HEK293 (cell line): ENCODE measurements around the gene NFE2L2.

Experiments
- CTCF ChIA-PET: fragments of 350-600 bp; formaldehyde crosslinking; extraction: SDS; loops from one replicate; lab custom pipeline; 2021; ENCODE audit warnings: antibody characterized with exemption; lab: Yijun Ruan, JAX
- POLR2A ChIA-PET: fragments of 300-600 bp; formaldehyde crosslinking; extraction: SDS; loops from one replicate; lab custom pipeline; 2020; ENCODE audit warnings: antibody characterized with exemption, inconsistent platforms; lab: Yijun Ruan, JAX
- H3K27ac ChIP-seq: fragments of 200-500 bp; sonication (Bioruptor generic); 2 replicates; pipeline ENCODE4 v1.5.1; 2014; ENCODE audit warnings: low read depth, low read length, control low read depth, inconsistent platforms; ENCODE audit errors: extremely low read depth
- H3K36me3 ChIP-seq, 2 experiments: fragments of 200-500 bp in 1 of 2; sonication (Bioruptor generic) in 1 of 2; 1 replicate in 1 of 2; 2 replicates in 1 of 2; pipeline ENCODE4 v1.5.1; 2014 to 2017; ENCODE audit warnings: inconsistent platforms in 2 of 2, low read length in 2 of 2; ENCODE audit not compliant: control insufficient read depth in 2 of 2, insufficient read depth in 1 of 2
- H3K4me1 ChIP-seq: fragments of 200-500 bp; sonication (Bioruptor generic); 2 replicates; pipeline ENCODE4 v1.5.1; 2014; ENCODE audit warnings: mild to moderate bottlenecking, low read length, inconsistent platforms; ENCODE audit not compliant: control insufficient read depth, insufficient read depth
- H3K4me3 ChIP-seq: 2 replicates; pipeline ENCODE4 v1.5.1; 2011; ENCODE audit warnings: low read depth, mild to moderate bottlenecking, control low read depth, low read length, moderate library complexity
- H3K9me3 ChIP-seq: fragments of 200-500 bp; sonication (Bioruptor generic); 2 replicates; pipeline ENCODE4 v1.5.1; 2014; ENCODE audit warnings: low read depth, low read length, inconsistent platforms; ENCODE audit not compliant: control insufficient read depth, insufficient read depth
- BCL11B ChIP-seq: fragments of 450-650 bp; formaldehyde crosslinking; IDR thresholded peaks from 2 replicates; pipeline ENCODE4 v1.5.1; 2016; ENCODE audit warnings: low read depth, missing biosample characterization, missing genetic modification characterization
- GLIS1 ChIP-seq: fragments of 450-650 bp; formaldehyde crosslinking; IDR thresholded peaks from 2 replicates; pipeline ENCODE4 v1.5.1; 2016; ENCODE audit warnings: missing biosample characterization, missing genetic modification characterization
- HIC1 ChIP-seq: fragments of 450-650 bp; formaldehyde crosslinking; IDR thresholded peaks from 2 replicates; pipeline ENCODE4 v1.5.1; 2016; ENCODE audit warnings: missing biosample characterization, missing genetic modification characterization
- TCF7L2 ChIP-seq: IDR thresholded peaks from 2 replicates; pipeline ENCODE4 v1.6.1; 2011; ENCODE audit warnings: low read depth, mild to moderate bottlenecking, inconsistent platforms, low read length, moderate library complexity, borderline replicate concordance
- ZBTB10 ChIP-seq: fragments of 450-650 bp; formaldehyde crosslinking; IDR thresholded peaks from 2 replicates; pipeline ENCODE4 v1.5.1; 2016; ENCODE audit warnings: missing biosample characterization, missing genetic modification characterization
- ZBTB48 ChIP-seq: fragments of 450-650 bp; formaldehyde crosslinking; IDR thresholded peaks from 2 replicates; pipeline ENCODE4 v1.5.1; 2016; ENCODE audit warnings: missing biosample characterization, missing genetic modification characterization
- ZBTB8A ChIP-seq: fragments of 450-650 bp; formaldehyde crosslinking; IDR thresholded peaks from 2 replicates; pipeline ENCODE4 v1.5.1; 2016; ENCODE audit warnings: missing biosample characterization, missing genetic modification characterization
- ZIC2 ChIP-seq: fragments of 450-650 bp; formaldehyde crosslinking; IDR thresholded peaks from 2 replicates; pipeline ENCODE4 v1.5.1; 2016; ENCODE audit warnings: missing biosample characterization, missing genetic modification characterization
- ZNF10 ChIP-seq: fragments of 450-650 bp; formaldehyde crosslinking; IDR thresholded peaks from 2 replicates; pipeline ENCODE4 v1.5.1; 2017; ENCODE audit warnings: missing biosample characterization, missing genetic modification characterization
- ZNF121 ChIP-seq: fragments of 450-650 bp; formaldehyde crosslinking; IDR thresholded peaks from 2 replicates; pipeline ENCODE4 v1.5.1; 2016; ENCODE audit warnings: missing biosample characterization, missing genetic modification characterization
- ZNF211 ChIP-seq: fragments of 450-650 bp; formaldehyde crosslinking; IDR thresholded peaks from 2 replicates; pipeline ENCODE4 v1.5.1; 2016; ENCODE audit warnings: low read depth, missing biosample characterization, missing genetic modification characterization
- ZNF223 ChIP-seq: fragments of 450-650 bp; formaldehyde crosslinking; IDR thresholded peaks from 2 replicates; pipeline ENCODE4 v1.5.1; 2016; ENCODE audit warnings: missing biosample characterization, missing genetic modification characterization
- ZNF280C ChIP-seq: fragments of 450-650 bp; formaldehyde crosslinking; IDR thresholded peaks from 2 replicates; pipeline ENCODE4 v1.5.1; 2016; ENCODE audit warnings: missing biosample characterization, missing genetic modification characterization
- ZNF37A ChIP-seq: fragments of 450-650 bp; IDR thresholded peaks from 2 replicates; pipeline ENCODE4 v1.5.1; 2018; ENCODE audit warnings: missing biosample characterization, missing genetic modification characterization
- ZNF473 ChIP-seq: fragments of 450-650 bp; formaldehyde crosslinking; IDR thresholded peaks from 2 replicates; pipeline ENCODE4 v1.5.1; 2017; ENCODE audit warnings: missing biosample characterization, missing genetic modification characterization
- ZNF518A ChIP-seq: fragments of 450-650 bp; formaldehyde crosslinking; conservative IDR thresholded peaks from 2 replicates; pipeline ENCODE4 v1.5.1; 2016; ENCODE audit warnings: low read depth, missing biosample characterization, missing genetic modification characterization
- ZNF664 ChIP-seq: fragments of 450-650 bp; formaldehyde crosslinking; IDR thresholded peaks from 2 replicates; pipeline ENCODE4 v1.5.1; 2016; ENCODE audit warnings: missing biosample characterization, missing genetic modification characterization
- ZNF707 ChIP-seq: fragments of 450-650 bp; formaldehyde crosslinking; IDR thresholded peaks from 2 replicates; pipeline ENCODE4 v1.5.1; 2016; ENCODE audit warnings: missing biosample characterization, missing genetic modification characterization
- ZNF785 ChIP-seq: fragments of 450-650 bp; formaldehyde crosslinking; IDR thresholded peaks from 2 replicates; pipeline ENCODE4 v1.5.1; 2016; ENCODE audit warnings: missing biosample characterization, missing genetic modification characterization

Gene NFE2L2

GRCh38 chr2:177244244-177244771 lies 20.2 kb downstream of the NFE2L2 start:
- Histone ChIP-seq H3K36me3 (no peaks in the 10 kb centered on the region; a peak in 1 of 3 replicates), H3K4me3 (no peak overlapping the region), H3K27ac (no peak overlapping the region), H3K9me3 (no peaks in the 10 kb centered on the region), H3K4me1 (peaks cover 34% of the 10 kb centered on the region)
- ChIA-PET POLR2A (interaction anchor here (0.8 to 2.5 kb wide), 2 partner anchors 19 kb away, joined by 3 to 15 read pairs; partner anchors contain the start of gene NFE2L2), CTCF (interaction anchor here (0.7 to 1.5 kb wide), 5 partner anchors 9 to 483 kb away, joined by 3 to 11 read pairs (median 3); no protein-coding TSS in a partner anchor)
- TF ChIP-seq BCL11B (tag by site-specific recombination) (no peak), ZIC2 (tag by site-specific recombination) (no peak), HIC1 (tag by site-specific recombination) (no peak), ZBTB48 (tag by site-specific recombination) (no peak), ZNF518A (tag by site-specific recombination) (no peak), ZNF223 (no peak), ZNF664 (tag by site-specific recombination) (no peak), TCF7L2 (no peak)

- POLR2A ChIA-PET = interaction anchor here (0.8 kb wide), 1 partner anchor 20 kb away, joined by 3 read pairs; no protein-coding TSS in a partner anchor
- H3K4me1 ChIP-seq = peaks cover 34% of the 10 kb centered on the region
- H3K36me3 ChIP-seq = no peaks in the 10 kb centered on the region; a peak in 1 of 3 replicates
- H3K4me3 ChIP-seq = no peak overlapping the region
- H3K27ac ChIP-seq = 0 out of 2 replicates have a peak overlapping the region, but pooled peaks have one; percentile 73
- H3K9me3 ChIP-seq = no peaks in the 10 kb centered on the region
- 0 out of 2 replicates have a peak, but pooled peaks have one; percentile 22 for TF ChIP-seq ZNF121
- no peak for TF ChIP-seq ZNF37A (tag by site-specific recombination)
- no peak for TF ChIP-seq ZNF10 (tag by site-specific recombination)
- peak; percentile 47; the same call in 1 of the 2 replicates for TF ChIP-seq GLIS1 (tag by site-specific recombination)
- CTCF ChIA-PET = interaction anchor here (0.7 to 1.5 kb wide), 5 partner anchors 10 to 484 kb away, joined by 3 to 11 read pairs (median 3); no protein-coding TSS in a partner anchor
Measured at GRCh38 chr2:177243476-177243875, 21.1 kb downstream of the NFE2L2 start.

- ChIA-PET CTCF (interaction anchor here (1.1 kb wide), 1 partner anchor 28 kb away, joined by 3 read pairs; no protein-coding TSS in a partner anchor), POLR2A (no interaction called here)
- H3K4me3 ChIP-seq = no peak overlapping the region
- no peaks in the 10 kb centered on the region for H3K9me3 ChIP-seq
- peaks cover 34% of the 10 kb centered on the region for H3K4me1 ChIP-seq
- H3K27ac ChIP-seq = peak overlapping the region; percentile 73
- H3K36me3 ChIP-seq = no peaks in the 10 kb centered on the region
- TF ChIP-seq ZNF785 (no peak), ZNF211 (tag by site-specific recombination) (no peak), ZNF473 (no peak), ZBTB8A (tag by site-specific recombination) (no peak), ZBTB10 (no peak), ZNF707 (tag by site-specific recombination) (no peak), ZNF280C (no peak)
Measured at GRCh38 chr2:177243073-177243472, 21.5 kb downstream of the NFE2L2 start.
